K562 (cell line): ENCODE measurements around the gene SLFN12. TPM values are rescaled to one million over a fixed set of nuclear protein-coding genes. Genes with fewer than 3 reads are reported as not detected.

Experiments used
- ATAC-seq: fragments of 200-7000 bp; cut with Tn5 transposase; 3 replicates; pipeline ENCODE4 v1.9.1; 2020; ENCODE audit warnings: moderate library complexity
- BruUV-seq: library from RNA; stranded (reverse); fragments of 400-500 nt; replicated peaks from 2 replicates; lab custom pipeline; 2021; lab: Mats Ljungman, UMichigan
- CTCF ChIA-PET: fragments of 300-600 bp; formaldehyde crosslinking; extraction: SDS; loops from one replicate; lab custom pipeline; 2021; ENCODE audit warnings: low intra/inter-chr PET ratio; lab: Yijun Ruan, JAX
- POLR2A ChIA-PET: fragments of 300-600, 350-650 bp; sonication (Branson Sonifier 250); formaldehyde crosslinking; extraction: SDS; loops from one replicate; lab custom pipeline; 2021; ENCODE audit warnings: antibody characterized with exemption, inconsistent platforms; lab: Yijun Ruan, JAX
- DNase-seq, 4 experiments: peaks; one replicate each; pipeline versions ENCODE4 v3.0.0 to v3.0.0-alpha.2; 2011 to 2018; ENCODE audit warnings: low spot score in 3 of 4, mixed read lengths in 3 of 4; ENCODE audit errors: extremely low read depth in 1 of 4
- FAIRE-seq: peaks from 2 replicates; lab custom pipeline; 2011; peaks lifted over from hg19 to GRCh38; lab: Jason Lieb, UNC
- H2AFZ ChIP-seq: 2 replicates; pipeline ENCODE4 v1.6.0; 2011; ENCODE audit warnings: low read depth, low read length, control low read depth, inconsistent platforms
- H3K27ac ChIP-seq: fragments of 200-600 bp; 3 replicates; pipeline ENCODE4 v1.8.0; 2011; ENCODE audit warnings: low read depth, mild to moderate bottlenecking, control low read depth, inconsistent platforms, low read length, moderate library complexity, mixed read lengths; ENCODE audit errors: extremely low read depth
- H3K27me3 ChIP-seq, 2 experiments: fragments of 300-600 bp in 1 of 2; 2 replicates in 1 of 2; 3 replicates in 1 of 2; pipeline versions ENCODE4 v1.6.0 to v1.8.0; 2011; ENCODE audit warnings: inconsistent platforms in 2 of 2, low read length in 2 of 2, mild to moderate bottlenecking in 1 of 2, mixed read lengths in 1 of 2, moderate library complexity in 1 of 2; ENCODE audit not compliant: control insufficient read depth in 2 of 2, insufficient read depth in 2 of 2
- H3K36me3 ChIP-seq: fragments of 300-600 bp; 3 replicates; pipeline ENCODE4 v1.8.0; 2011; ENCODE audit warnings: mild to moderate bottlenecking, low read length, inconsistent platforms; ENCODE audit not compliant: control insufficient read depth, insufficient read depth
- H3K4me1 ChIP-seq, 2 experiments: fragments of 200-600 bp in 1 of 2; replicated peaks in 1 of 2; 2 replicates in 1 of 2; 3 replicates in 1 of 2; pipeline versions ENCODE4 v1.5.1 to v1.8.0; 2011; ENCODE audit warnings: inconsistent platforms in 2 of 2, low read length in 2 of 2, mild to moderate bottlenecking in 1 of 2, mixed read lengths in 1 of 2, moderate library complexity in 1 of 2; ENCODE audit not compliant: control insufficient read depth in 2 of 2, insufficient read depth in 2 of 2
- H3K4me2 ChIP-seq: 2 replicates; pipeline ENCODE4 v1.6.1; 2011; ENCODE audit warnings: low read length, control low read depth, inconsistent platforms, mixed read lengths; ENCODE audit not compliant: insufficient read depth
- H3K4me3 ChIP-seq: fragments of 200-600 bp; sonication (generic), shearing (Covaris generic); 2 replicates; pipeline ENCODE4 v1.5.1; 2016; ENCODE audit warnings: control low read depth, inconsistent platforms
- H3K79me2 ChIP-seq: fragments of 200-600 bp; 3 replicates; pipeline ENCODE4 v1.8.0; 2011; ENCODE audit warnings: low read length, inconsistent platforms; ENCODE audit not compliant: control insufficient read depth, insufficient read depth
- H3K9ac ChIP-seq, 2 experiments: 2 replicates each; pipeline versions ENCODE4 v1.6.0 to v1.6.1; 2011; ENCODE audit warnings: low read depth in 2 of 2, low read length in 2 of 2, control low read depth in 1 of 2, inconsistent platforms in 1 of 2, mild to moderate bottlenecking in 1 of 2, mixed read lengths in 1 of 2; ENCODE audit not compliant: insufficient read depth in 1 of 2
- H3K9me1 ChIP-seq: one replicate; pipeline ENCODE4 v1.6.0; 2011; ENCODE audit warnings: inconsistent platforms, mild to moderate bottlenecking, low read length, moderate library complexity; ENCODE audit not compliant: control insufficient read depth, insufficient read depth
- H3K9me3 ChIP-seq: replicated peaks from 2 replicates; pipeline ENCODE4 v1.5.1; 2011; ENCODE audit warnings: low read depth, low read length, inconsistent platforms; ENCODE audit not compliant: control insufficient read depth, insufficient read depth
- H4K20me1 ChIP-seq: replicated peaks from 2 replicates; pipeline ENCODE4 v1.6.1; 2011; ENCODE audit warnings: low read length, inconsistent platforms, mixed read lengths; ENCODE audit not compliant: control insufficient read depth, insufficient read depth
- CBX8 ChIP-seq: fragments of 200-600 bp; sonication (generic); IDR thresholded peaks from 2 replicates; pipeline ENCODE4 v1.6.1; 2012; ENCODE audit warnings: borderline replicate concordance, mixed run types, low read depth, mild to moderate bottlenecking, moderate library complexity, mixed read lengths, low read length, control low read depth, inconsistent platforms; ENCODE audit not compliant: poor library complexity, severe bottlenecking; ENCODE audit errors: extremely low read depth
- ZNF274 ChIP-seq: IDR thresholded peaks from 2 replicates; pipeline ENCODE4 v1.6.1; 2011; ENCODE audit warnings: low read depth, mild to moderate bottlenecking, low read length, moderate library complexity, borderline replicate concordance
- WGBS: fragments of 100-300 bp; shearing (Covaris generic); methylation state at CpG from one replicate; pipeline ENCODE4 v1.1.6; 2016; ENCODE audit warnings: low coverage, mixed read lengths; ENCODE audit not compliant: insufficient coverage; ENCODE audit errors: missing lambda C conversion rate; 5-methylcytosine and 5-hydroxymethylcytosine counted together
- in situ Hi-C: fragments of 300-500 bp; cut with MboI; formaldehyde crosslinking; loops from 4 replicates; pipeline ENCODE4 v1.15.0; 2018; ENCODE audit warnings: inconsistent platforms, mixed read lengths
- intact Hi-C: fragments of 100-400 bp; cut with micrococcal nuclease; formaldehyde crosslinking; loops from 2 replicates; pipeline ENCODE4 v1.14.2; 2022
- polyA plus RNA-seq, 8 experiments: library from polyadenylated mRNA; depleted of rRNA in 4 of 8; stranded (reverse) in 5 of 8; unstranded in 3 of 8; fragments of >200 nt; fragmentation: Nextera tagmentation in 2 of 8; fragmentation: Illumina TruSeq in 1 of 8; extraction: Ambion mirVana in 2 of 8; extraction: Trizol in 1 of 8; gene quantifications; 2 replicates each; pipeline versions ENCODE4 v1.2.1 to v1.2.3, GENCODE V29; 2011 to 2014; ENCODE audit warnings: inconsistent platforms in 1 of 8, missing spikeins in 1 of 8
- total RNA-seq, 7 experiments: library from RNA; depleted of rRNA in 6 of 7; stranded (reverse); fragments of >200 nt in 6 of 7; fragmentation: Illumina TruSeq in 2 of 7; extraction: Trizol in 2 of 7; gene quantifications; 2 replicates each; pipeline versions ENCODE4 v1.2.1 to v1.2.3, GENCODE V29; 2011 to 2021; ENCODE audit warnings: low replicate concordance in 1 of 7
- TF ChIP-seq, protein P1 (sequence below): sonication (generic); formaldehyde crosslinking; IDR thresholded peaks from 2 replicates; pipeline ENCODE4 v1.8.0; 2022; ENCODE audit warnings: mild to moderate bottlenecking, missing genetic modification reagents
- TF ChIP-seq, protein P2 (sequence below): fragments of 200-800 bp; sonication (Bioruptor generic); IDR thresholded peaks from 2 replicates; pipeline ENCODE4 v1.6.1; 2016; ENCODE audit warnings: missing genetic modification characterization, missing compliant biosample characterization

SLFN12 gene
- total and polyA plus RNA-seq, 9 of the 15 experiments (the other 6 are each of a cell fraction or from before 2014, with no cell fraction given) = 0.01 to 0.09 (median 0.07) TPM; not detected in 6

DNA sequence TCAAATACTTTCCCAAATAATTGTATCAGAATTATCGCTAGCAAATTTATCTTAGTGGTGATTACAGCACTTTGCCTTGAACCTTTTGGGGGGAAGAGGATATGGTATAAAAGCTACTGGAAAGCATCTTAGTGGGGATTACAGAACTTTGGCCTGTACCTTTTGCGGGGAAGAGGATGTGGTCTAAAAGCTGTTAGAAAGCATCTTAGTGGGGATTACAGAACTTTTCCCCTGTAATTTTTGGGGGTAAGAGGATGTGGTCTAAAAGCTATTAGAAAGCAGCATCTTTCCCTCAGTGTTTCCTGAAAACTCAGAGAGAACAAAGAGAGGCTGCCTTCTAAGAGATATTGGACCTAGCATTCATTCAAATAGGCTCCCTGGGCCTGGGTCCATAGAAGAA lies 4.1 kb downstream of the SLFN12 start:
- no TSS peak for BruUV-seq
- Histone ChIP-seq H2AFZ (no peak overlapping the region), H3K4me3 (no peak overlapping the region), H3K36me3 (no peaks in the 10 kb centered on the region), H3K4me2 (no peak overlapping the region), H3K79me2 (no peaks in the 10 kb centered on the region), H3K9me3 (no peaks in the 10 kb centered on the region), H3K9ac (no peak overlapping the region), H3K27ac (no peak overlapping the region), H3K27me3 (peaks cover 19 to 20% of the 10 kb centered on the region in 2 experiments; a peak in 4 of 5 replicates), H3K9me1 (no peaks in the 10 kb centered on the region)
- CTCF ChIA-PET = no interaction called here
- POLR2A ChIA-PET = no interaction called here
- DNase-seq = no peak
- in situ Hi-C loops = no loop called here
- no peak for ATAC-seq
- no peak for FAIRE-seq
- intact Hi-C loops = no loop called here
- 0% methylated on average over 2 of the region's 2 CpGs for WGBS
- TF ChIP-seq, protein P1, sequence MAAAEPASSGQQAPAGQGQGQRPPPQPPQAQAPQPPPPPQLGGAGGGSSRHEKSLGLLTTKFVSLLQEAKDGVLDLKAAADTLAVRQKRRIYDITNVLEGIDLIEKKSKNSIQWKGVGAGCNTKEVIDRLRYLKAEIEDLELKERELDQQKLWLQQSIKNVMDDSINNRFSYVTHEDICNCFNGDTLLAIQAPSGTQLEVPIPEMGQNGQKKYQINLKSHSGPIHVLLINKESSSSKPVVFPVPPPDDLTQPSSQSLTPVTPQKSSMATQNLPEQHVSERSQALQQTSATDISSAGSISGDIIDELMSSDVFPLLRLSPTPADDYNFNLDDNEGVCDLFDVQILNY (CRISPR knock-in tag) = no peak
- TF ChIP-seq CBX8 (no peak), ZNF274 (no peak)
- TF ChIP-seq, protein P2, sequence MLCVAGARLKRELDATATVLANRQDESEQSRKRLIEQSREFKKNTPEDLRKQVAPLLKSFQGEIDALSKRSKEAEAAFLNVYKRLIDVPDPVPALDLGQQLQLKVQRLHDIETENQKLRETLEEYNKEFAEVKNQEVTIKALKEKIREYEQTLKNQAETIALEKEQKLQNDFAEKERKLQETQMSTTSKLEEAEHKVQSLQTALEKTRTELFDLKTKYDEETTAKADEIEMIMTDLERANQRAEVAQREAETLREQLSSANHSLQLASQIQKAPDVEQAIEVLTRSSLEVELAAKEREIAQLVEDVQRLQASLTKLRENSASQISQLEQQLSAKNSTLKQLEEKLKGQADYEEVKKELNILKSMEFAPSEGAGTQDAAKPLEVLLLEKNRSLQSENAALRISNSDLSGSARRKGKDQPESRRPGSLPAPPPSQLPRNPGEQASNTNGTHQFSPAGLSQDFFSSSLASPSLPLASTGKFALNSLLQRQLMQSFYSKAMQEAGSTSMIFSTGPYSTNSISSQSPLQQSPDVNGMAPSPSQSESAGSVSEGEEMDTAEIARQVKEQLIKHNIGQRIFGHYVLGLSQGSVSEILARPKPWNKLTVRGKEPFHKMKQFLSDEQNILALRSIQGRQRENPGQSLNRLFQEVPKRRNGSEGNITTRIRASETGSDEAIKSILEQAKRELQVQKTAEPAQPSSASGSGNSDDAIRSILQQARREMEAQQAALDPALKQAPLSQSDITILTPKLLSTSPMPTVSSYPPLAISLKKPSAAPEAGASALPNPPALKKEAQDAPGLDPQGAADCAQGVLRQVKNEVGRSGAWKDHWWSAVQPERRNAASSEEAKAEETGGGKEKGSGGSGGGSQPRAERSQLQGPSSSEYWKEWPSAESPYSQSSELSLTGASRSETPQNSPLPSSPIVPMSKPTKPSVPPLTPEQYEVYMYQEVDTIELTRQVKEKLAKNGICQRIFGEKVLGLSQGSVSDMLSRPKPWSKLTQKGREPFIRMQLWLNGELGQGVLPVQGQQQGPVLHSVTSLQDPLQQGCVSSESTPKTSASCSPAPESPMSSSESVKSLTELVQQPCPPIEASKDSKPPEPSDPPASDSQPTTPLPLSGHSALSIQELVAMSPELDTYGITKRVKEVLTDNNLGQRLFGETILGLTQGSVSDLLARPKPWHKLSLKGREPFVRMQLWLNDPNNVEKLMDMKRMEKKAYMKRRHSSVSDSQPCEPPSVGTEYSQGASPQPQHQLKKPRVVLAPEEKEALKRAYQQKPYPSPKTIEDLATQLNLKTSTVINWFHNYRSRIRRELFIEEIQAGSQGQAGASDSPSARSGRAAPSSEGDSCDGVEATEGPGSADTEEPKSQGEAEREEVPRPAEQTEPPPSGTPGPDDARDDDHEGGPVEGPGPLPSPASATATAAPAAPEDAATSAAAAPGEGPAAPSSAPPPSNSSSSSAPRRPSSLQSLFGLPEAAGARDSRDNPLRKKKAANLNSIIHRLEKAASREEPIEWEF = no peak
- TF ChIP-seq, all 486 proteins: peak for 0
- 0 out of 5 replicates have a peak, but pooled peaks cover 0 to under 1% of the 10 kb centered on the region in 2 experiments for H3K4me1 ChIP-seq
- H4K20me1 ChIP-seq = no peaks in the 10 kb centered on the region
